Rectal smooth muscle tissue (tissue), 1 donor: ENCODE measurements around the gene SERPINA3.

ENCODE experiments used
- H3K27ac ChIP-seq: one replicate; pipeline ENCODE4 v1.7.0; 2013; ENCODE audit warnings: low read depth, low read length, inconsistent platforms
- H3K27me3 ChIP-seq: one replicate; pipeline ENCODE4 v1.7.0; 2013; ENCODE audit warnings: low read length; ENCODE audit not compliant: control insufficient read depth, insufficient read depth
- H3K36me3 ChIP-seq: one replicate; pipeline ENCODE4 v1.7.0; 2013; ENCODE audit warnings: low read length; ENCODE audit not compliant: control insufficient read depth, insufficient read depth
- H3K4me1 ChIP-seq: one replicate; pipeline ENCODE4 v1.7.0; 2013; ENCODE audit warnings: low read length; ENCODE audit not compliant: control insufficient read depth, insufficient read depth
- H3K4me3 ChIP-seq: one replicate; pipeline ENCODE4 v1.7.0; 2013; ENCODE audit warnings: low read length
- H3K9ac ChIP-seq: one replicate; pipeline ENCODE4 v1.7.0; 2013; ENCODE audit warnings: low read length

The SERPINA3 gene

GRCh38 chr14:94620597-94620996 lies 8.4 kb downstream of the SERPINA3 start:
- H3K36me3 ChIP-seq = no peaks in the 10 kb centered on the region
- H3K4me3 ChIP-seq = no peak overlapping the region
- no peaks in the 10 kb centered on the region for H3K4me1 ChIP-seq
- H3K27me3 ChIP-seq = no peaks in the 10 kb centered on the region
- no peak overlapping the region for H3K9ac ChIP-seq
- H3K27ac ChIP-seq = no peak overlapping the region

DNA sequence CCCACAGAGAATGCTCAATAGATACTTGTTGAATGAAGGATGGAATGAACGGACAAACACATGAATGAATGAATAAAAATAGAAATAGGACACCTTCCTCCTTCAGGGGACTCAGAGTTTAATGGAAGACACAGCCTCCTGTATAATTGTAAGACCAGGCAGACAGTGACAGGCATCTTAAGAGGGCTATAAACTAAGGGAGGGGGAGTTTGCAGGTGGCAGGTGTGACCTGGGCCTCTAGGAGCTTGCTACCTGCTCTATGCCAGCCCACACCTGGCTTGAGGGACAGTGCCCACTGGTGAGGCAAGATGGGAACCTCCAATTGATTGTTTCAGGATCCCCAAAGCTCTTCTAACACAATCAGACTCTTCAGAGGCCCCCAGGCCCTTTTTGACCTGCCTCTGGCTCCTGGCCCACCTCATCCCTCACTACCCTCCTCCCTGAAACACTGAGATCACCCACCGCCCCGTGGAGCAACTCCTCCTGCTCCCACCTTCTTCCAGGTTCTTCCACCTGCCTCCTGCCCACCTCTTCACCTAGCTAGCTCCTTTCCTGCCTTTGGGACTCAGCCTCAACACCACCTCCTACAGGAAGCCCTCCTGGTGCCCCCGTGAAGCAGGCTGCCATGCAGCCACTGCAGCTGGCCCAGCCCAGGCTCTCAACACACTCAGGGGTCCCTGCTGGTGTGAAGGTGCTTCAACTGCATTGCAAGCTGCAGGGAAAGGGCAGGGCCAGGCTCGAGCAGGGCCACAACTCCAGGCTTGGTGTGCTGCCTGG lies 9.4 kb downstream of the SERPINA3 start:
- H3K9ac ChIP-seq = no peak overlapping the region
- H3K27ac ChIP-seq = no peak overlapping the region
- no peaks in the 10 kb centered on the region for H3K36me3 ChIP-seq
- no peak overlapping the region for H3K4me3 ChIP-seq
- no peaks in the 10 kb centered on the region for H3K4me1 ChIP-seq
- H3K27me3 ChIP-seq = no peaks in the 10 kb centered on the region

DNA sequence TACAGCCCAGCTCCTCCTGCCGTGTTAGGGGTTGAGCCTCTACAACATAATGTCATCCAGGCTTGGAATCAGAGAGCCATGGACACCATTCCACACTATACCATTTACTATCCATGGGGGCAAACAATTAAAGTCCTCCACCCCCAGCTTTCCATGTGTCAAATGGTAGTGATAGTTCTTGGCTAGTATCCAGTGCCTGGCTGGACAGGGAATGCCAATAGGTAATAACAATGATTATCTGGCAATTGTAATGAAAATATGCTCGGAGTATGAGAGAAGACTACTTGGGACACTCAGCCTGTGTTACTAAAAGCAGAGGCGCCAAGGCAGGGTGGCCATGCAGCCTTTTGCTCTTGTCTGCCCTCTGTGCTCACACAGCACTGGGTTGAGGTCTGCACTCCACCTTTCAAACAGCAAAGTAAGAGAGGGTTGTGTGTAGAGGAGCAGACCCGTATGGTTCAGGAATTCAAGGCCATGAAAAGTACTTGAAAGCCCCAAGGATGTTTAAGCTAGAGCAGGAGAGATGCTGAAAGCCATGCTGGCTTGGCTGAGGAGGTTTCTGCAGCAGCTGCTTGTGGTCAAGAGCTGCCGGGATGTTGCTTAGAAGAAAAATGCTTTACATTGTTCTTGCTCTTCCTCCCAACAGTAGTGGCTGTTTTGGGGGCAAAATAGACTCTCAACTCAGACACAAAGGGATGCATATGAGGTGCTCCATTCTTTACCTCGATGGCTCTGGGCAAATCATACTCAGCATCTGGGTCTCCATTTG lies 10.6 kb downstream of the SERPINA3 start:
- no peaks in the 10 kb centered on the region for H3K27me3 ChIP-seq
- no peak overlapping the region for H3K9ac ChIP-seq
- H3K36me3 ChIP-seq = no peaks in the 10 kb centered on the region
- H3K4me1 ChIP-seq = no peaks in the 10 kb centered on the region
- H3K27ac ChIP-seq = no peak overlapping the region
- no peak overlapping the region for H3K4me3 ChIP-seq

DNA sequence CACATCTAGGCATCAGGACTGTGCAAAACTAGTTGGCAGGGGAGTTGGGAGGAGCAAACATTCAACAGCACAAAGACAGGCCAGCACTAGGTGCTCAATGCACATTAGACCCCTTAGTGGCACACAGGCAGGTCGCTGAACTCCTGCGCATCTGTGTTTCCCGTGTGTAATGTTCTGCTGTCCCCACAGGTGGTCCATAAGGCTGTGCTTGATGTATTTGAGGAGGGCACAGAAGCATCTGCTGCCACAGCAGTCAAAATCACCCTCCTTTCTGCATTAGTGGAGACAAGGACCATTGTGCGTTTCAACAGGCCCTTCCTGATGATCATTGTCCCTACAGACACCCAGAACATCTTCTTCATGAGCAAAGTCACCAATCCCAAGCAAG lies 11.2 kb downstream of the SERPINA3 start:
- Histone ChIP-seq H3K27me3 (no peaks in the 10 kb centered on the region), H3K4me1 (no peaks in the 10 kb centered on the region), H3K4me3 (no peak overlapping the region), H3K27ac (no peak overlapping the region), H3K36me3 (no peaks in the 10 kb centered on the region), H3K9ac (no peak overlapping the region)

- H3K9ac ChIP-seq = no peak overlapping the region
- no peaks in the 10 kb centered on the region for H3K4me1 ChIP-seq
- H3K4me3 ChIP-seq = no peak overlapping the region
- no peaks in the 10 kb centered on the region for H3K27me3 ChIP-seq
- no peak overlapping the region for H3K27ac ChIP-seq
- H3K36me3 ChIP-seq = no peaks in the 10 kb centered on the region
These were observed 11.8 kb downstream of the SERPINA3 start for GRCh38 chr14:94623856-94624499.

DNA sequence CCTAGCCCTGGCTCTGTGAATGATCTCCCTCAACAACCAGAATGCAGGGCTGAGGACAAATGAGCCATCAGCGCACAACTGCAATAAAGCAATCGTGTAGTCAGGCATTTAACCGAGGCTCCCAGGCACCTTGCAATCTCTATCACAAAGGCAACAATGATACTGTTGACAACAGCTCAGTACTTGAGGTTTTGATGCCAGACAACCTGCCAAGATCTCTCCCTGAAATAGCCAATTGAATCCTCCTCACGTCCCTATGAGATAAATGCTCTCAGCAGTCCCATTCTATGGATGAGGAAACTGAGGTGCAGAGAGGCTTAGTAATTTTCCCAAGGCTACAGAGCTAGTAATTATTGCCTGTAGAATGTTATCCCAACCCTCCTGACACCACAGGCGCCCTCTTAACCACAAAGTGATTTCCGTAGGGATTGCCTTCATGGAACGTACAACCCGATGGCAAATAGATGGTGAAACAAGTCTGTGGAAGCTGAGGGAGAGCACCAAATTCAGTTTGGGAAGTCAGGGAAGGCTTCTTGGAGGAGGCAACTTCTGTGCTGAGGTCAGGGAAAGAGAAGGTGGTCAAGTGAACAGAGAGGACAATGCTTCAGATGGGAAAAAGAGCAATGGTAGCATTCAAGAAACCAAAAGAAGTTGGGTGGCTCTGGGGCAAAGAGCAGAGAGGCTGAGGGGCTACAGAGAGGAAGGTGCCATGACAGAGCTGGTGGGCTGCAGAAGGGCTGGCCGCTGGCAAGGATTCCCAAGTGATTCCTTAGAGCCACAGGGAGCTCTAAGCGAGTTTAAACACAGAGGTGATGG lies 12.6 kb downstream of the SERPINA3 start:
- Histone ChIP-seq H3K4me3 (no peak overlapping the region), H3K27me3 (no peaks in the 10 kb centered on the region), H3K9ac (no peak overlapping the region), H3K27ac (no peak overlapping the region), H3K36me3 (no peaks in the 10 kb centered on the region), H3K4me1 (no peaks in the 10 kb centered on the region)

DNA sequence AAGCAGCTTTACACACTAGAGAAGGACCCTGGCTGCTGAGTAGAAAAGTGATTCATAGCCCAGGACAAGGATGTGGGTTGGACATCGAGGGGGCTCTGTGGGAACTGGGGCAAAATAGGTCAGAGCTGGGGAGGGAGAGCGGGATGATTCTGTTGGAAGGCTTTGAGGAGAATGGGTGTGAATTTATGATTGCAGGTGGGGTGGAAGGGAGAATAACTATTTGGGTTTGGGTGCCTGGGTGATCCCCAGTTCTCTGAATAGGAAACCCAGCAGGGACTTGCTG lies 13.1 kb downstream of the SERPINA3 start:
- Histone ChIP-seq H3K9ac (no peak overlapping the region), H3K27ac (no peak overlapping the region), H3K4me3 (no peak overlapping the region), H3K27me3 (no peaks in the 10 kb centered on the region), H3K36me3 (no peaks in the 10 kb centered on the region), H3K4me1 (no peaks in the 10 kb centered on the region)

GRCh38 chr14:94628578-94628977 lies 16.4 kb downstream of the SERPINA3 start:
- Histone ChIP-seq H3K27me3 (no peaks in the 10 kb centered on the region), H3K9ac (no peak overlapping the region)

GRCh38 chr14:94630396-94630795 lies 18.2 kb downstream of the SERPINA3 start:
- Histone ChIP-seq H3K9ac (no peak overlapping the region), H3K36me3 (no peaks in the 10 kb centered on the region), H3K4me3 (no peak overlapping the region), H3K27ac (no peak overlapping the region), H3K4me1 (no peaks in the 10 kb centered on the region), H3K27me3 (no peaks in the 10 kb centered on the region)

More at GRCh38 chr14:94628578-94628977, 16.4 kb downstream of the SERPINA3 start:
- Histone ChIP-seq H3K4me1 (no peaks in the 10 kb centered on the region), H3K36me3 (no peaks in the 10 kb centered on the region), H3K27ac (no peak overlapping the region), H3K4me3 (no peak overlapping the region)

GRCh38 chr14:94631050-94631449 lies 18.9 kb downstream of the SERPINA3 start:
- Histone ChIP-seq H3K9ac (no peak overlapping the region), H3K36me3 (no peaks in the 10 kb centered on the region), H3K27me3 (no peaks in the 10 kb centered on the region), H3K4me1 (no peaks in the 10 kb centered on the region), H3K4me3 (no peak overlapping the region), H3K27ac (no peak overlapping the region)

DNA sequence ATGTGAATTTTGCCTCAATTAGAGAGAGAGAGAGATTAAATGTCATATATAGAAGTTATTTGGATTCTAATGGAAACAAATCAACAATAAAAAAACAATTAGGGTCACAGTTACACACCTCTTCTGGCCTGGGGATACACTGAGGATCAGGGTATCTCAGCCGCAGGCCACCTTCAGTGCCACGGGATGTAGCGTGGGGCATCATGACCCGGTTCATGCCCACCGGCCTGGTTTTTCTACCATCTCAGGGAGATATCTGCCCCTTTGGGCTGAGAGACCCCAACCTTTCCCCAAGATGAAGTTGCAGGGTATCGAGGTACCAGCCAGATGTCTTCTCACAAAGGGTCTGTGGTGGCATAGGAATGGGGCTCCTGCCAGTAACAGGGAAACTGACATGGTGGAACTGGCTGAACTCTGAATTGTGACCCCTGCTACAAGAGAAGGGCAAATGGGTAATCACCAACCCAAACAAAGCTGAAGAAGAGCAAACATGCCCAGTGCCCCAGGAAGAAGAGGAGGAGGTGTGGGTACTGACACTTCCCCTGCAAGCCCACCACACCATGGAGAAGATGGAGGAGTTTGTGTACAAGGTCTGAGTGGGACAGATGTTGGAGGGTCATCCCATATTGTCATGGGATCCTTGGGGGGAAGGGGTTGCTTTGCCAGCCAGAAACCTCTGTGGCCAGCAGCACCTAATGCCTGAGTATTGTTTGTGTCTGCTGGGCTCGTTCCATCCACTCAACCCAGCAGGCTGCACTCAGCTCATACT lies 19.5 kb downstream of the SERPINA3 start:
- no peaks in the 10 kb centered on the region for H3K27me3 ChIP-seq
- no peaks in the 10 kb centered on the region for H3K4me1 ChIP-seq
- H3K9ac ChIP-seq = no peak overlapping the region
- H3K36me3 ChIP-seq = no peaks in the 10 kb centered on the region
- H3K4me3 ChIP-seq = no peak overlapping the region
- H3K27ac ChIP-seq = no peak overlapping the region

DNA sequence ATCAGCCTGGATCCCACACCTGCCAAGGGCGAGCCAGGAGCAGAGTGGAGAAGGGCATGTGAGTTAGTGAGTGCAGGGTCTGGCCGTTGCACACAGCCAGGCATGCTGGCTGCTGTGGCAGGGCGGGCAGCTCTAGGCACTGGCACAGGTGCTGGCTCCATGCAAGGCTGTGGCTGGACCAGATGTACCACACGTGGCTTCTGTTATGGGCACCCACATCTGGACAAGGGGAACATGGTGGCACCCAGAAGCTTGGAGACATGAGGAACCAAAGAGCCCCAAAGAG lies 20.1 kb downstream of the SERPINA3 start:
- H3K27me3 ChIP-seq = no peaks in the 10 kb centered on the region
- H3K4me3 ChIP-seq = no peak overlapping the region
- no peak overlapping the region for H3K9ac ChIP-seq
- no peaks in the 10 kb centered on the region for H3K4me1 ChIP-seq
- H3K36me3 ChIP-seq = no peaks in the 10 kb centered on the region
- no peak overlapping the region for H3K27ac ChIP-seq
